ENCODE results near the gene SOCS7.

SOCS7 gene

DNA sequence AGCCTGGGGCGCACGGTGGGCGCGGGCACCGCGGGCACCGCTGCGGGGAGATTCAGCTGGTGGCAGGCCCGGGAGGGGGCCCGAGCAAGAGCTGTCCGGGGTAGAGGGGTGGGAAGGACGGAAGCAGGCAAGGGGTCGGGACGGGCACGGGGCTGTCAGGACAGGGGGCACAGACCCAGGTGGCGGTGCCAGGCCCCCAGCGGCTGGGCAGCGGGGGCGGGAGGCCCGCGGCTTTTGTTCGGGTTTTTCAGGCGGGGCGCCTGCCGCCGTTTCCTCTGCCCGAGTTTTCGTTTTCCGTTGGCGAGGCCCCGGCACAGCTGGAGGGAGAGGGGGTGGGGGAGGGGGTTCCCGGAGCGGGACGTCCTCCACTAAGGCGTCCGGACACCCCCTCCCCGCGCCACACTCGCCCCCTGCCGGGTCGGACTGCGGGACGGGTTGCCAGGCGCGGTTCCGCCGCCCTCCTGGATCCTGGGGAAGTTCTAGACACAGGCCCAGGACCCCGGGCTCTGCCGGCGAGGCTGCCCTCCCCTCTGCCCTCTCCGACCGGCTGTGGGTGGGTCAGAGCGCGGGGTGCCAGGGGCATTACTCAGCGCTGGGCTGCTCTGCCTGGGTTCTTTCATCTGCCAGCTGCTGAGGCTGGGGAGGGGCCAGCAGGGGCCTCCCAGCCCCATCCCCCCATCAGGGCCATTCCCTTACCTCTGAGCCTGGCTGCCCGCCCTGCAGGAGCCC, 77.2 kb downstream of the SOCS7 start:
- no peak for DNase-seq (ENCODE audit: low read depth)
- H3K4me3 ChIP-seq (ENCODE audit: control insufficient read depth, low read depth, low read length): peak overlapping the region; percentile 63
- TF ChIP-seq, protein P1, sequence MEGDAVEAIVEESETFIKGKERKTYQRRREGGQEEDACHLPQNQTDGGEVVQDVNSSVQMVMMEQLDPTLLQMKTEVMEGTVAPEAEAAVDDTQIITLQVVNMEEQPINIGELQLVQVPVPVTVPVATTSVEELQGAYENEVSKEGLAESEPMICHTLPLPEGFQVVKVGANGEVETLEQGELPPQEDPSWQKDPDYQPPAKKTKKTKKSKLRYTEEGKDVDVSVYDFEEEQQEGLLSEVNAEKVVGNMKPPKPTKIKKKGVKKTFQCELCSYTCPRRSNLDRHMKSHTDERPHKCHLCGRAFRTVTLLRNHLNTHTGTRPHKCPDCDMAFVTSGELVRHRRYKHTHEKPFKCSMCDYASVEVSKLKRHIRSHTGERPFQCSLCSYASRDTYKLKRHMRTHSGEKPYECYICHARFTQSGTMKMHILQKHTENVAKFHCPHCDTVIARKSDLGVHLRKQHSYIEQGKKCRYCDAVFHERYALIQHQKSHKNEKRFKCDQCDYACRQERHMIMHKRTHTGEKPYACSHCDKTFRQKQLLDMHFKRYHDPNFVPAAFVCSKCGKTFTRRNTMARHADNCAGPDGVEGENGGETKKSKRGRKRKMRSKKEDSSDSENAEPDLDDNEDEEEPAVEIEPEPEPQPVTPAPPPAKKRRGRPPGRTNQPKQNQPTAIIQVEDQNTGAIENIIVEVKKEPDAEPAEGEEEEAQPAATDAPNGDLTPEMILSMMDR (IDR thresholded peaks at IDR 0.05; ENCODE audit: control insufficient read depth, insufficient read depth, low read depth, low read length, missing control alignments): no peak

DNA sequence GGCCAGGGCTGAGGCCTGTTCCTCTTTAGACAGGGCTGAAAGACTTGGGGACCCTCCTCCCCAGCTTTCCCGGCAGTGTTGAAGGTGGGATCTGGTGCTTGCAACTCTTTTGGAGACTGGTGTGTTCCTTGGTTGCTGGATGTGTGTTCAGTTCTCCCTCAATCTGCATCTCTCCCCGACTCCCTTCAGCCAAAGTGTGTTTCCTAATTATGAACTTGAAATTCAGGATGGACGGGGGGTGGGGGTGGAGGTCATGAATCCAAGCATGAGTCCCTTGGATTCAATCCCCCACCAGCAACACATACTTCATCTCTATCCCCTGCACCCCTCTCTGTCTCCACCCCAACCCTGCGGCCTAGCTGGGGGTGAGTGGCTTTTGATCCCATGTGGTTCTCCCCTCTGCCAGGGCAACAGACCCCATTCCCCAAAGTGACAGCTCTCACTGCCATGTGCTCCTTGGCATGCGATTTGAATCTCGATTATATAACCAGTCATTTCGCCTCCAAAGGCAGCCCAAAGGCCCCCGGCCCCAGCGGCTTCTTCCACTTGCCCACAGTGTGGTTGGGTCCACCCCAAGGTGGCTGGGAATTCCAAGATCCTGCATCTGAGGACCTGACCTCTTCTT, 77.9 kb downstream of the SOCS7 start:
- TF ChIP-seq, protein P1 (IDR thresholded peaks at IDR 0.05; ENCODE audit: control insufficient read depth, insufficient read depth, low read depth, low read length, missing control alignments): no peak
- no peak for DNase-seq (ENCODE audit: low read depth)
- peak overlapping the region; percentile 63 for H3K4me3 ChIP-seq (ENCODE audit: control insufficient read depth, low read depth, low read length)

DNA sequence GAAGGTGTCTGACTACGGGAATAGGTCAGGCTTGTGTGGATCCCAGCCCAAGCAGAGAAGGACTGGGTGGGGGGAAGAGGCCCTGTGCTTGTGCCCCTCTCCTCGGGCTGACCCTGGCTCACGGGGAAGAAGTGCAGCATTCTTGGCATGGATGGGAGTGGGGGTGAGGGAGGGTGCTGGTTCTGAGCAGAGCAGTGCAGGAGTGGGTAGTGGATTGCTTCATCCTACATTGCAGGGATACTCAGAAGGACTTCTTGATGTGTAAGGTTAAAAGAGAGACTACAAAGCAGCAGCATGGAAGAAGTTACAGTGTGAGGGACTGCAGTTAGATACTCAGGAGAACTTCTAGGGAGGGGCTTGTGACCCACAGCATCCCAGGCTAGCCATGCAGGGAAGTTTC, 78.7 kb downstream of the SOCS7 start:
- TF ChIP-seq, protein P1 (IDR thresholded peaks at IDR 0.05; ENCODE audit: control insufficient read depth, insufficient read depth, low read depth, low read length, missing control alignments): no peak
- no peak for DNase-seq (ENCODE audit: low read depth)
- peak overlapping the region; percentile 15 for H3K4me3 ChIP-seq (ENCODE audit: control insufficient read depth, low read depth, low read length)

DNA sequence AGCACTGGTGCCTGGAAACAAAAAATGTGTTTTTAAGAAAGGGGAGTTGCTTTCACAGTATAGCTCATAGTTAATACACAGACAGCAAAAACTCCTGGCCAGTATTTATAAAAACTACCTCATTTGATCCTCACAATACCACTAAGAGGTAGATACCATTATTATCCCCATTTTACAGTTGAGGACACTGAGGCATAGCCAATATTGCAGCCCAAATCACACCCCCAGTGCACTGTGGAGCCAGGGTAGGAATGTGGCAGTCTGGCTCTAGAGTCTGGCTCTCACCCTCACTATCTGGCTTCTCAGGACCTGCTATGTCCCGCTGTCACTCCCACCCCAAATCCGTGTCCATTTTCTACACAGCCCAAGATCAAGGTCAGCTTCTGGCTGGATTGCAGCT, 79.2 kb downstream of the SOCS7 start:
- no peak overlapping the region for H3K4me3 ChIP-seq (ENCODE audit: control insufficient read depth, low read depth, low read length)
- TF ChIP-seq, protein P1 (IDR thresholded peaks at IDR 0.05; ENCODE audit: control insufficient read depth, insufficient read depth, low read depth, low read length, missing control alignments): no peak
- DNase-seq (ENCODE audit: low read depth): no peak

DNA sequence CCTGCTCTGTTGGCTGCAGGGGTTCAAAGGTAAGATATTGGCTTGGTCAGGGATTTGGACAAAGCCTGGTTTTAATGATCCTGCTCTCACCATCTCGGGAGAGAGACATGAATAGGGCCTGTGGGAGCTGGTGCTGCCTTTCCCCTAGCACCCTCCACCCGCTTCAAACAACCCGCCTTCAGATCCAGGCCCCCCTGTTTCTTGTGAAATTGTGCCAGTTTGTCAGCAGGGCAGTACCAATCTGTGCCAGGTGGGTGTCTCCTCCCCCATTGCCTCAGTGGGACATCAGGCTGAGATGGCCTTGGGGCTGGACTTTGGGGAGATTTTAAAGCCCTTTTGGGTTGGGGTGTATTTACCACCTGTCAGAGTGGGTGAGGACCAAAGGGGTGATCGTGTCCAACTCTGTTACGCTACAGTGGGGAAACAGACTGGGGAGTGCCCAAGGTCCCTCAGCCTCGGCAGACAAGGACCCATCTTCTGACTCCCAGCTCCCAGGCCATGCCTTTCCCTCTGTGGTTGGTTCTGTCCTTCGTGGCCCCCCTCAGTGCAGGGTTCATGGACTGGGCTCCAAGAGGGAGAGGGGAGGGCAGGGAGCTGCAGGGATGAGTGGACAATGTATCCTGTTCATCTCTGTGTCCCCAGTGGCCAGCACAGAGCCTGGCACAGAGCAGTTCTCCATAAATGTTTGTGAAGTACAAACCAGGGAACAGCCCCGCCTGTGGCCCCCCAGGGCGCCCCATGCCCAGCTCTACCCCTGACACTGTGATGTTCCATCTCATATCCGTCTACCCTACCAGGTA, 79.9 kb downstream of the SOCS7 start:
- H3K4me3 ChIP-seq (ENCODE audit: control insufficient read depth, low read depth, low read length): no peak overlapping the region
- DNase-seq (ENCODE audit: low read depth): no peak
- TF ChIP-seq, protein P1 (IDR thresholded peaks at IDR 0.05; ENCODE audit: control insufficient read depth, insufficient read depth, low read depth, low read length, missing control alignments): no peak

DNA sequence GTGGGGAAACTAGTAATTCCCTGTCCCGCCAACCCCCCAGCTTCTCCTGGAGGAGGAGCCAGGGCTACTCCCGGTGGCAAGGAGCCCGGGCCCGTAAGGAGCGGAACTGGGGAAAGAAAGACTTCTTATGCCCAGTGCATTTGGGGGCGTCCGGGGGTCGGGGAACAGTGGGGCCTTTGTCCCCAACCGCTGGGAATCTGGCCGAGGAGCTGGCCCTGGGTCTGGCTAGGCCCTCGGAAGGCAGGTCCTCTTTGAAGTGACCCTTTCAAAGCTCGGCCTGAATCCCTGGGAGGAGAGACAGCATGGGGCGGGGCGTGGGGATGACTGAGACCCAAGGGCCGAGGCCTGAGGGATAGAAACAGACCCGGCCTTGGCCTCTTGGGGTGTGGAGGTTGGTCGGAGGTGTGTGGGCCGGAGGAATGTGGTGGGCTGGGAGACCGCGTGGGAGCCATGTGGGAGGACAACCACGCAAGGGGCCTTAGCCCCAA, 82.6 kb downstream of the SOCS7 start:
- DNase-seq (ENCODE audit: low read depth): no peak
- no peak overlapping the region for H3K4me3 ChIP-seq (ENCODE audit: control insufficient read depth, low read depth, low read length)
- TF ChIP-seq, protein P1 (IDR thresholded peaks at IDR 0.05; ENCODE audit: control insufficient read depth, insufficient read depth, low read depth, low read length, missing control alignments): no peak

Measured in AG09309 (cell line).